Measurements from ENCODE around the gene VDAC1.

- TF ChIP-seq, protein P1, sequence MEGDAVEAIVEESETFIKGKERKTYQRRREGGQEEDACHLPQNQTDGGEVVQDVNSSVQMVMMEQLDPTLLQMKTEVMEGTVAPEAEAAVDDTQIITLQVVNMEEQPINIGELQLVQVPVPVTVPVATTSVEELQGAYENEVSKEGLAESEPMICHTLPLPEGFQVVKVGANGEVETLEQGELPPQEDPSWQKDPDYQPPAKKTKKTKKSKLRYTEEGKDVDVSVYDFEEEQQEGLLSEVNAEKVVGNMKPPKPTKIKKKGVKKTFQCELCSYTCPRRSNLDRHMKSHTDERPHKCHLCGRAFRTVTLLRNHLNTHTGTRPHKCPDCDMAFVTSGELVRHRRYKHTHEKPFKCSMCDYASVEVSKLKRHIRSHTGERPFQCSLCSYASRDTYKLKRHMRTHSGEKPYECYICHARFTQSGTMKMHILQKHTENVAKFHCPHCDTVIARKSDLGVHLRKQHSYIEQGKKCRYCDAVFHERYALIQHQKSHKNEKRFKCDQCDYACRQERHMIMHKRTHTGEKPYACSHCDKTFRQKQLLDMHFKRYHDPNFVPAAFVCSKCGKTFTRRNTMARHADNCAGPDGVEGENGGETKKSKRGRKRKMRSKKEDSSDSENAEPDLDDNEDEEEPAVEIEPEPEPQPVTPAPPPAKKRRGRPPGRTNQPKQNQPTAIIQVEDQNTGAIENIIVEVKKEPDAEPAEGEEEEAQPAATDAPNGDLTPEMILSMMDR (conservative IDR thresholded peaks at IDR 0.05 in 1 of 2, IDR thresholded peaks at IDR 0.05 in 1 of 2; ENCODE audit: extremely low read depth in 1 of 2, insufficient read depth in 1 of 2, low read depth in 1 of 2, low read length in 2 of 2), result no peak
- TF ChIP-seq EZH2 (IDR thresholded peaks at IDR 0.05; ENCODE audit: borderline replicate concordance, low read length), result no peak
Measured at GRCh38 chr5:133990396-133990795, 14.4 kb downstream of the VDAC1 start.

Data from mammary epithelial cell (primary cell).